ENCODE data around the gene ASF1B.

- TF ChIP-seq CTCF (conservative IDR thresholded peaks at IDR 0.05 in 1 of 2, IDR thresholded peaks at IDR 0.05 in 1 of 2; ENCODE audit: low read depth in 1 of 2, low read length in 2 of 2) (no peak), EZH2 (IDR thresholded peaks at IDR 0.05; ENCODE audit: low read length, missing control alignments) (no peak)
These were observed 31.3 kb upstream of the ASF1B start for GRCh38 chr19:14167576-14168138.

All from fibroblast of lung (primary cell).